Sciatic nerve (tissue), 2 donors: ENCODE results near the gene NACAD. TPM values are rescaled to one million over a fixed set of nuclear protein-coding genes. Genes with fewer than 3 reads are reported as not detected.

Experiments used
- ATAC-seq: fragments of 200-7000 bp; cut with Tn5 transposase; one replicate; pipeline ENCODE4 v1.9.1; 2020; ENCODE audit warnings: mild to moderate bottlenecking, moderate library complexity
- DNase-seq: peaks from one replicate; pipeline ENCODE4 v3.0.0-alpha.2; 2020; ENCODE audit warnings: low spot score
- intact Hi-C: fragments of 100-400 bp; cut with DNase I; formaldehyde crosslinking; loops from one replicate; pipeline ENCODE4 v1.14.2; 2022
- total RNA-seq: library from RNA; stranded (reverse); fragmentation: NEBNext Ultra II Directional; extraction: Animal tissue kit (Norgen Biotek cat#: 25700); gene quantifications from one replicate; pipeline ENCODE4 v1.2.1, GENCODE V29; 2021
- donor health status: DM: no; HTN: no; CAD: no.
- donor health status: DM: no; HTN: no; CAD: no.

NACAD gene
- total RNA-seq, 1 donor from 2014 or later: 12.0 TPM

DNA sequence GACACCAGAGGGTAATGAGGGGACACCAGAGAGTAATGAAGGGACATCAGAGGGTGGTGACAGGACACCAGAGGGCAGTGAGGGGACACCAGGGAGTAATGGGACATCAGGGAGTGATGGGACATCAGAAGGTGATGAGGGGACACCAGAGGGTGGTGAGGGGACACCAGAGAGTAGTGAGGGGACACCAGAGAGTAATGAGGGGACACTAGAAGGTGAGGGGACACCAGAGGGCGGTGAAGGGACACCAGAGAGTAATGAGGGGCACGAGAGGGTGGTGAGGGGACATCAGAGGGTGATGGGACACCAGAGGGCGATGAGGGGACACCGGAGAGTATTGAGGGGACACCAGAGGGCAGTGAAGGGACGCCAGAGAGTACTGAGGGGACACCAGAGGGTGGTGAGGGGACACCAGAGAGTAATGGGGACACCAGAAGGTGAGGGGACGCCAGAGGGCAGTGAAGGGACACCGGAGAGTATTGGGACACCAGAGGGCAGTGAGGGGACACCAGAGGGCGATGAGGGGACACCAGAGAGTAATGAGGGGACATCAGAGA is 10.6 kb downstream of the NACAD start:
- no peak for ATAC-seq
- intact Hi-C loops: no loop called here
- peak; percentile 14 for DNase-seq

DNA sequence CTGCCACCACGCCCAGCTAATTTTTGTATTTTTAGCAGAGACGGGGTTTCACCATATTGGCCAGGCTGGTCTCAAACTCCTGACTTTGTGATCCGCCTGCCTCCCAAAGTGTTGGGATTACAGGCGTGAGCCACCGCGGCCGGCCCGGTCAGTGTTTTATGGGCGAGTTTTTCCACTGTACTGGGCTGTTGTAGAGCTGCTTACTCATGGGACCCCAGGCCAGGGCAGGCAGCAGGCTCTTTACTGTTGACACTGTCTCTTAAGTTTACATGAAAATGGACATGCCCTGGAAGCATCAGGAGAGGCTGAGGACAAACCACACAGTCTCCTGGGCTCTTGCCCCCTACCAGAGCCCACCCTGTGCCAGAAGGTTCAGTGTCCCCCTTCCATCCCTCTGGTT is 11.2 kb downstream of the NACAD start:
- intact Hi-C loops: no loop called here
- no peak for DNase-seq
- ATAC-seq: no peak

GRCh38 chr7:45076946-45077345 is 11.8 kb downstream of the NACAD start:
- intact Hi-C loops: no loop called here
- no peak for DNase-seq
- no peak for ATAC-seq

DNA sequence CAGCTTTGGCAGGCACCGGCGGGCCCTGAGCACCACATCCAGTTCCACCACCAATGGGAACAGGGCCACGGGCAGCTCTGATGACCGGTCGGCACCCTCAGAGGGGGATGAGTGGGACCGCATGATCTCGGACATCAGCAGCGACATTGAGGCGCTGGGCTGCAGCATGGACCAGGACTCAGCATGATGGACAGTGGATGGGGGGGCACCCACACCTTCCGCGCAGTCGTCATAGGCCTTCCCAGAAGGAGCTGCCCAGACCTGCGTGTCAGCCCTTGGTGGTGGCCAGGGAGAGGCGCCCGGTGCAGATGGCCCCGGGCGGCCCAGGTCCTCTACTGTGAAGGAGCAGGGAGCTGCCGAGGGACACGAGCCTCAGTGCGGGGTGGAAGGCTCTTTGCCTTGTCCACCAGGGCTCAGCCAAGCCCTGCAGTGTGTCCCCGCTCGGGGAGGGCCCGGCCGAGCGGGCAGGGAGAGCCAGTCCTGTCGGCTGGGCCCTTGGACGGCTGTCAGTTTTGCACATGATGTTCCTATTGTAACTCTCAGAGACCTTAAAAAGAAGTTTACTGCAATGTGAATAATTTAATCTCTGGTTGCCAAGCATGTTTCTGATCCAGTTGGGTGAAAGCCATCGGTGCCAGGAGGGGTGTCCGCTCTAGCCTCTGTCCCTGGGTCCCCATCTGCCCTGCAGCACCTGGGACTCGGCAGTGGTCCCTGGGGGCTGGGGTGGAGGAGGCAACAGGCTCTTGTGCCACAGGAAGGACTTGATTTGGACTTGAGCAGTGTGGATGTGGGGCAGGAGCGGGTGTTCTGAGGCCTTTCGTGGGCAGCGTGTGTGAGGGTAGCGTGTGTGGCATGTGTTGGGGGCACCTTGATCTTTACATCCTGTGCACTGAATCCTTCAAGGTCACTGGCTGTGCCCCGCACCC is 12.6 kb downstream of the NACAD start:
- DNase-seq: peak; percentile 53
- no peak for ATAC-seq
- intact Hi-C loops: no loop called here

- ATAC-seq: no peak
- DNase-seq: no peak
- intact Hi-C loops: no loop called here
Measured at GRCh38 chr7:45075355-45075644, 13.5 kb downstream of the NACAD start.

DNA sequence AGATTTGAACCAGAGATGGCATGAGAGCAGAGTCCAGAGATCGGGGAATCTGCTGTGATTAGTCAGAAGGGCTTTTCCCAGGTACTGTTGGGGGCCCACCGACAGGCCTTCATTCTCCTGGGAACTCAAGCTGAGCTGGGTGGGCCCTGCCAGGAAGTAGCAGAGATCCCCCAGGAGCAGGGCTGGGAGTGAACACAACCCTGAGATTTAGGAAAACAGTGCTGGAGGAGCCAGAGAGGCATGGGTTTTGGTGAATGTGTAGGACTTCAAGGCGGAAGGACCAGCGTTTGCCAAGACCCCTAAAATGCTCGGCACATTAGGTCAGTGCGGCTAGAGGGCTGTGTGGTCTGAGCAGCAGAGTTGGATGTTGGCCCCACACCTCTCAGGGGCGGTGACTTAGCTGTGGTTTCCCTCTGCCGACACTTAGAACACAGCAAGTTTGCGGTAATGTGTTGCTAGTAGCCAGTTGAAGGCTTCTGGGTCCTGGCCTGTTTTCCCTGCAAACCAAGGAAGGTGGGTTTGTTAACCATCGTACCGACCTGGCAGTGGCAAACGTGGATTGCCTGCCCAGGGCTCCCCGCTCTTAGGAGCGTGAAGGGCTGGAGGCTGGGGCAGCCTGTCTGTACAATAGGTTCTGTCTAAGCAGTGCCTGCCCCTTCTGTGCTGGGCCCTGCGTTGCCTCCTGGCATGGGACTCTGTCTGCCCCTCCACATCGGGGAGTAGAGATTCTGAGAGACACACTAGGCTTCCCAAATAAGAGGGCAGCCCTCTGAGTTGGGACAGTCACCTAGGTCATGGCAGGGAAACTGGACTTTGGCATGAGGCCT is 14.0 kb downstream of the NACAD start:
- DNase-seq (no peak), ATAC-seq (no peak)
- intact Hi-C loops: no loop called here

GRCh38 chr7:45073786-45074527 is 14.8 kb downstream of the NACAD start:
- intact Hi-C loops: no loop called here
- peak; percentile 23 for ATAC-seq
- DNase-seq: no peak

DNA sequence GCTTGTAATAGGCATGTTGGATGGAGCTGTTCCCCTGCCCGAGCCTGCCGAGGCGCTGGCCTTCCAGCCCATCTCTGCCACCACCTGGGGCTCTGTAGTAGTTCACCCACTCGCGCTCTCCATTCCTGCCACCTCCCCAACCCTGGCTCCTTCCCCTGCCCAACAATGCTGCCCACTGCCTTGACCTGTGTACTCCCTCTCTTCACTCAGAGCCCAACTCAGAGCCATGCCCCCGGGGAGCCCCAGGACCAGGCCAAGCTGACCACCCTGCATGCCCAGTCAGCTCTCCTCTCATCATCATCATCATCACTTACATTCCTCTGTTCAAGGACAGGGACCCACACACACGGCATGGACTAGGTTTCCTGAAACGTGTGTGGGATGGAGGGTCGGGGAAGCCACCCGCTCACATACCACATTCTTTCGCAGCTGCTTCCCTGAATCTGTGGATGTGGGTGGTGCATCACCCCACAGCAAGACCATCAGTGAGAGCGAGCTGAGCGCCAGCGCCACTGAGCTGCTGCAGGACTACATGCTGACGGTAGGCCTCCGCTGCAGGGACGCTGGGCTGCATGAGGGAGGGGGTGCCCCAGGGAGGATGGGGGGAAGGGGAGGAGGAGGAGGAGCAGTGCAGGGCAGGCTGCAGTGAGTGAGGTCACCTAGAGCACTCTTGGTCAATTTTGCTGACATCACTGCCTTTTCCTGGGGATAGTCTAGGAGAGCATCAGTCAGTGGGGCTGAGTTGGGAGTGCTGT is 15.6 kb downstream of the NACAD start:
- intact Hi-C loops: no loop called here
- ATAC-seq: no peak
- DNase-seq: no peak

GRCh38 chr7:45072131-45073030 is 16.4 kb downstream of the NACAD start:
- intact Hi-C loops: no loop called here
- no peak for DNase-seq
- ATAC-seq: no peak

DNA sequence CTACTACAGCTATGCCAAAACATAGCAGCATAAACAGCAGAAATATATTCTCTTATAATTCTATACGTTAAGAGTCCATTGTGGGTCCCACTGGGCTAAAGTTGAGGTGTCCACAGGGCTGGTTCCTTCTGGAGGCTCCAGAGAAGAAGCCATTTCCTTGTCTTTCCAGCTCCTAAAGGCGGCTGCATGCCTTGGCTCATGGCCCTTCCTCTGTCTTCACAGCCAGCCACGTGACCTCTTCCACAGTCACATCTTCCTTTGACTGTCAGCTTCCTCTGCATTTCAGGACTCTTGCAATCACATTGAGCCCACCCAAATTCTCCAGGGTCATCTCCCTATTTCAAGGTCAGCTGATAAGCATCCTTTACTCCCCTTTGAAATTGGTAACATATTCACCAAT is 17.2 kb downstream of the NACAD start:
- ATAC-seq: no peak
- intact Hi-C loops: no loop called here
- DNase-seq: no peak

DNA sequence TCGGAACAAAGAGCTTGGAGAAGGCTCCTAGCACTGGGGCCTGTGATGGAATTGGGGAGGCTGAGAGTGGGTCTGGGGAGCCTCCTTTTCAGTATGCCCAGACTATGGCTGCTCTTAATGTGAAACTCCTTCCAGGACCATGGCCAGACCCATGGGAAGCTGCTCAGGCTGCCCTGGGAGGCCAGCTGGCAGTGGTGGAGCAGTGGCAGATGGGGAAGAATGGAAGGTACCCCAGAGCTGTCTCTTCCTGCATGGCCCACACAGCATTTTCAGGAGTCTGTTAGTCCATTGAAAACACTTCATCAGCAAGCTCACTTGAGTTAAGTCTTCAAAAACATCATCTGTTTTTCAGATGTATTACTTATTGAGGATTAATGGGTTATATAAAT is 18.5 kb downstream of the NACAD start:
- DNase-seq (no peak), ATAC-seq (no peak)
- intact Hi-C loops: no loop called here

- no peak for ATAC-seq
- intact Hi-C loops: no loop called here
- DNase-seq: no peak
Measured at GRCh38 chr7:45069444-45070253, 19.1 kb downstream of the NACAD start.

DNA sequence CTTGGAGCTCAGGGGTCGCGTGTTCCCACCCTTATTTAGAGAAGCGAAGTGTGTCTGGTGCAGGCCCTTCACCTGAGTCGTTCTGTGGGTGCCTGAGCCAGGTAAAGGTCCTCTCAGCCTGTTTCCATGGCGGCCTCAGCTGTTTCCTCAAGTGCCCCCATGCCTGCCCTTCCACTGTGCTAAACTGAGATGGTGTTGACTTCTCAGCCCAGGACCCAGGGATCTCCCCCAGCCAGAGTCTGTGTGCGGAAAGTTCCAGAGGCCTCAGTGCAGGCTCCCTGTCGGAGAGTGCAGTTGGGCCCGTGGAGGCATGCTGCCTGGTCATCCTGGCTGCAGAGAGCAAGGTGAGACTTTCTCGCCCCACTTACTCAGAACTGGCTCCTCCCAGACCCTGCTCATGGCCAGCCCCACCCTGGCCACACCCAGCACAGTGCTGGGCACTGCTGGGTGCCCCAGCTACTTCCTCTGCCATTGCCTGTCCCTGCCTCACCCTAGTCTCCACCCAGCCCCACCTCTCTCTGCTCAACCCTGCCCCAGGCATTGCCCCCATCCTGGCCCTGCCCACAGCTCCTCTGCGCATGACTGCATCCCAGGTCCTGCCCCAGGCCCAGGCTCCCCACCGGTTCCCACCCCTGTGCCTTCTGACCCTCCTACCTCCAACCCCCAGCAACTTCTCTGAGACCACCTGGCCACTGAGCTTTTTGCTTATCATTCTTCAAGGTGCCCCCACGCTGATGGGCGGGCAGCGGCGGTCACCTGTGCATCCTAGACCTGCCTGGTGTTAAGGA is 20.3 kb downstream of the NACAD start:
- DNase-seq: no peak
- intact Hi-C loops: no loop called here
- ATAC-seq: no peak

GRCh38 chr7:45067582-45067981 is 21.2 kb downstream of the NACAD start:
- DNase-seq (no peak), ATAC-seq (no peak)
- intact Hi-C loops: no loop called here

- DNase-seq (no peak), ATAC-seq (no peak)
- intact Hi-C loops: no loop called here
Measured at GRCh38 chr7:45066409-45066808, 22.4 kb downstream of the NACAD start.
